Muscle layer of duodenum (tissue), 2 donors: ENCODE data around the gene ZCCHC24.

ENCODE experiments used
- H3K27ac ChIP-seq: one replicate; pipeline ENCODE4 v1.7.0; 2013; ENCODE audit warnings: mild to moderate bottlenecking, low read length
- H3K27me3 ChIP-seq: one replicate; pipeline ENCODE4 v1.7.0; 2013; ENCODE audit warnings: low read depth, mild to moderate bottlenecking, control low read depth, low read length
- H3K36me3 ChIP-seq, 2 donors: one replicate each; pipeline ENCODE4 v1.7.0; 2013; ENCODE audit warnings: low read length in 2 of 2, control low read depth in 1 of 2, mild to moderate bottlenecking in 1 of 2; ENCODE audit not compliant: insufficient read depth in 2 of 2, control insufficient read depth in 1 of 2
- H3K4me1 ChIP-seq, 2 donors: one replicate each; pipeline ENCODE4 v1.7.0; 2013; ENCODE audit warnings: low read length in 2 of 2, mild to moderate bottlenecking in 2 of 2, control low read depth in 1 of 2, moderate library complexity in 1 of 2; ENCODE audit not compliant: insufficient read depth in 2 of 2, control insufficient read depth in 1 of 2
- H3K4me3 ChIP-seq, 2 donors: one replicate each; pipeline ENCODE4 v1.7.0; 2013; ENCODE audit warnings: low read length in 2 of 2, low read depth in 1 of 2, mild to moderate bottlenecking in 1 of 2
- H3K9me3 ChIP-seq, 2 donors: one replicate each; pipeline ENCODE4 v1.7.0; 2013; ENCODE audit warnings: low read length in 2 of 2, control low read depth in 1 of 2, mild to moderate bottlenecking in 1 of 2; ENCODE audit not compliant: control insufficient read depth in 1 of 2
- donor health status: healthy.

Gene ZCCHC24

DNA sequence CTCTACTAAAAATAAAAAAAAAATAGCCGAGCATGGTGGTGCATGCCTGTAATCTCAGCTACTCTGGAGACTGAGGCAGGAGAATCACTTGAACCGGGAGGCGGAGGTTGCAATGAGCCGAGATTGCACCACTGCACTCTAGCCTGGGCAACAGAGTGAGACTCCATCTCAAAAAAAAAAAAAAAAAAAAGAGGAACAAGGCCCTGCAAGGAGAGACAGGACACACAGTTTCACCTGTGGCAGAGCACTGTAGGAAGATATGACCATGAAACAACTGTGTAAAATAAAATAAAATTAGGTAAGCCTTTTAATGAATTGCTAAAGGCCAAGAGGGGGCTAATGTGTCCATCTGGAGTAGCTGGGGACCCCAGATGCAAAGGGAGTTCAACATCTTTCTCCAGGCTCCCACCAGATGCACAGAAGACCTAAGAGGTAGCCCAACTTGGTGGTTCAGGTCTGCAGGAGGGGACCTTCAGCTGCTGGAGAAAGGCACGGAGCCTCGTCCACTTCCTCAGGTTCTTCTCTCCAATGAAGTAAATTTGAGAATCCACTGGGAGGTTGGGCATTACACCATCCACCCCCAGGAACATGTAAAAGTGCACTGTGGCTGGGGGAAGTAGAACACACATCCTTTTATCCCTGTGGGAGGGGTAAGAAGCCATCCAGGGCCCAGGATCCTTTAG, 85.5 kb downstream of the ZCCHC24 start:
- Histone ChIP-seq H3K36me3 (peaks cover 0 to 25% of the 10 kb centered on the region in 2 donors), H3K27me3 (no peaks in the 10 kb centered on the region), H3K27ac (no peak overlapping the region), H3K4me3 (no peak overlapping the region), H3K9me3 (no peaks in the 10 kb centered on the region), H3K4me1 (peaks cover 0 to 5% of the 10 kb centered on the region in 2 donors)

DNA sequence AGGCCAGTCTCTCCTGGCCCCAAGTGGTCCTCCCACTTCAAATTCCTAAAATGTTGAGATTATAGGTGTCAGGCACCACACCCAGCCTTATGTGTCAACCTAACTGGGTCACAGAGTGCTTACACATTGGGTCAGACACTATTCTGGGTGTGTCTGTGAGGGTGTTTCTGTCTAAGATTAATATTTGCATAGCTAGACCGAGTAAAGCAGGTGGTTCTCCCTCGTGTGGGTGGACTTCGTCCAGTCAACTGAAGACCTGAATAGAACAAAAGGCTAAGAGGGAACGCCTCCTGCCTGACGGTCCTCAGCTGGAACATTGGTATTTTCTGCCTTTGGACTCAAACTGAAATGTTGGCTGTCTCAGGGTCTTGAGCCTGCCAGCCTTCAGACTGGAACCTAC, 86.6 kb downstream of the ZCCHC24 start:
- Histone ChIP-seq H3K27me3 (no peaks in the 10 kb centered on the region), H3K4me3 (no peak overlapping the region), H3K36me3 (peaks cover 9 to 36% of the 10 kb centered on the region in 2 donors), H3K27ac (no peak overlapping the region), H3K9me3 (no peaks in the 10 kb centered on the region), H3K4me1 (peaks cover 0 to 5% of the 10 kb centered on the region in 2 donors)

GRCh38 chr10:79357180-79357579, 88.2 kb downstream of the ZCCHC24 start:
- Histone ChIP-seq H3K36me3 (peaks cover 25 to 52% of the 10 kb centered on the region in 2 donors), H3K4me3 (no peak overlapping the region), H3K9me3 (no peaks in the 10 kb centered on the region), H3K27me3 (no peaks in the 10 kb centered on the region), H3K4me1 (peaks cover 0 to 5% of the 10 kb centered on the region in 2 donors), H3K27ac (no peak overlapping the region)

DNA sequence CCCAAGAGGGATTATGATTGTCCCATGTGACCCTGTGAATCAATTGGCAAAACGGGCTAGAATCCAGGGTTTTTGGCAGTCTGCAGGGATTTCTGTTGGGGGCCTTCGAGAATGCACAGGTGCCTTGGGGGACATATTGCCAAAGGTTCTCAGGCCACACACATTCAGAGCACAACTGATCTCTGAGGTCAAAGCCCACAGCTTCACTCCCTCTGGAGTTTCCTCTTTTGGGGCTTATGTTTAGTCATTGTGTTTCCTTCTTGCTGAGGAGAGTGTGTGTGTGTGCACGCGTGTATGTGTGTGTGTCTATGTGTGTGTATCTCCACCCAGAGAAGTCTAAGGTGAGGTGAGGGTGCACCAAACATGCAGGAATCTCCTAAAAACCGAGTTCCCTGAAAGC, 89.3 kb downstream of the ZCCHC24 start:
- peaks cover 34 to 62% of the 10 kb centered on the region in 2 donors for H3K36me3 ChIP-seq

GRCh38 chr10:79355420-79356017, 89.9 kb downstream of the ZCCHC24 start:
- Histone ChIP-seq H3K4me3 (no peak overlapping the region), H3K4me1 (peaks cover 0 to 5% of the 10 kb centered on the region in 2 donors), H3K36me3 (peaks cover 38 to 68% of the 10 kb centered on the region in 2 donors), H3K9me3 (no peaks in the 10 kb centered on the region), H3K27ac (no peak overlapping the region), H3K27me3 (no peaks in the 10 kb centered on the region)

More for the DNA sequence above, 89.3 kb downstream of the ZCCHC24 start:
- H3K27me3 ChIP-seq = no peaks in the 10 kb centered on the region
- no peak overlapping the region for H3K4me3 ChIP-seq
- H3K9me3 ChIP-seq = no peaks in the 10 kb centered on the region
- peaks cover 0 to 5% of the 10 kb centered on the region in 2 donors for H3K4me1 ChIP-seq
- H3K27ac ChIP-seq = no peak overlapping the region

DNA sequence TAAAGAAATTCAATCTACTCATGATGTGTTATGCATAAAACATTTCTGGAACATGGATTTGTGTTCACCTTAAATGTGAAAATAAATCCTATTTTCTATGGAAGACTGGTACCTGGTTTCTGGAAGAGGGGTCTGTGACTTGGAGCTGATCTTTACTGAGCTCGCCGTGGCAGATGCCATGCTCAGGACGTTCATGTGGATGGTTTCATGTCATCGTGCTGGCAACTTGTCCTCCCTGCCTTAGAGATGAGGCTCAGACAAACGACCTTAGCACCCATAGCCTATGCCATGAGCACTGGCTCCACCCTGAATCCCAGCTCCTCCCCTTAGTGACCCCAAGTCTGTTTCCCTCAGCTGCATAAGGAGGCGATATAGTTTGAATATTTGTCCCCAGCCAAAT, 90.8 kb downstream of the ZCCHC24 start:
- Histone ChIP-seq H3K36me3 (peaks cover 48 to 77% of the 10 kb centered on the region in 2 donors), H3K27ac (no peak overlapping the region), H3K4me3 (no peak overlapping the region), H3K9me3 (no peaks in the 10 kb centered on the region), H3K27me3 (no peaks in the 10 kb centered on the region), H3K4me1 (peaks cover 0 to 5% of the 10 kb centered on the region in 2 donors)

GRCh38 chr10:79354141-79354540, 91.3 kb downstream of the ZCCHC24 start:
- Histone ChIP-seq H3K27me3 (no peaks in the 10 kb centered on the region), H3K4me3 (no peak overlapping the region), H3K9me3 (no peaks in the 10 kb centered on the region), H3K36me3 (peaks cover 51 to 80% of the 10 kb centered on the region in 2 donors), H3K27ac (no peak overlapping the region), H3K4me1 (peaks cover 0 to 7% of the 10 kb centered on the region in 2 donors)

GRCh38 chr10:79353726-79354125, 91.7 kb downstream of the ZCCHC24 start:
- no peaks in the 10 kb centered on the region for H3K9me3 ChIP-seq
- no peak overlapping the region for H3K4me3 ChIP-seq
- H3K27ac ChIP-seq = no peak overlapping the region
- no peaks in the 10 kb centered on the region for H3K27me3 ChIP-seq
- peaks cover under 1 to 11% of the 10 kb centered on the region in 2 donors for H3K4me1 ChIP-seq
- peaks cover 51 to 80% of the 10 kb centered on the region in 2 donors for H3K36me3 ChIP-seq

- H3K36me3 ChIP-seq = peaks cover 51 to 80% of the 10 kb centered on the region in 2 donors
Observed at GRCh38 chr10:79353000-79353406, 92.4 kb downstream of the ZCCHC24 start.

DNA sequence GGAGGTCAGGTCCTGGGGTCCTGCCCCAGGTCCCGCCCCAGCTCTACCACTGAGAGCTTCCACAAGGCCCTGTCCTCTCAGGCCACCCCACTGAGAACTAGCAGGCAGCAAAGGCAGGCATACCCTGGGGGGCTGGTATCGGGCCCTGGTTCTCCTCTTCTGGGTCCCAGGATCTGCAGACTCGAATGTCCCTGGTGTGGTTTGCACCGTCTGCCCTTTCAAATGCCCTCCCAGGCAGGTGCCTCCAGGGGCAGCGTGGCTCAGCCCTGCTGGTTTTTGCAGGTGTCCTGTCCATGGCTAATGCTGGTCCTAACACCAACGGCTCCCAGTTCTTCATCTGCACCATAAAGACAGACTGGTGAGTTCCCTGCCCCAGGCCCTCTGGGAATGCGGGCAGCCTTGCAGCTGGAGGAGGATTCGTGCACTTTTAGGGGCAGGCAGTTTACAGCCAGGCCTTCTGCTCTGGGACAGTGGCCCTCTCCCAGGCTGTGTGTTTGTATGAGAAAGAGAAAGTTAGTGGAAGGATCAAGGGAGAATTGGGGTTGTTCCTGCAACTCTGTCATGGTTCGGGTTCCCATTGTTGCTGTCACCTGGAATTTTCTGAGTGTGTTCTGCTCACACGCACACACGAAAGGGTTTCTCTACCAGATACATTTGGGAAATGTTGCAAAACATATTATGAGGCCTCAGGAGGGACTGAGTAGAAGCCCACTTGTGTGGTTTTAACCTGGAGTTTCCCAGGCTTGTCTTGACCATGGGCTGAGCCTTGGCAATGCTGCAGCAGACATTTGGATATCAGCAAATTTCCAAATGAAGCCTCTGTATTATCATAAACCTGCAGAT, 93.2 kb downstream of the ZCCHC24 start:
- Histone ChIP-seq H3K36me3 (peaks cover 51 to 76% of the 10 kb centered on the region in 2 donors), H3K27me3 (no peaks in the 10 kb centered on the region), H3K4me3 (no peak overlapping the region)

More at GRCh38 chr10:79353000-79353406, 92.4 kb downstream of the ZCCHC24 start:
- no peaks in the 10 kb centered on the region for H3K27me3 ChIP-seq
- H3K4me3 ChIP-seq = no peak overlapping the region
- H3K9me3 ChIP-seq = no peaks in the 10 kb centered on the region
- peaks cover 6 to 18% of the 10 kb centered on the region in 2 donors for H3K4me1 ChIP-seq
- no peak overlapping the region for H3K27ac ChIP-seq

DNA sequence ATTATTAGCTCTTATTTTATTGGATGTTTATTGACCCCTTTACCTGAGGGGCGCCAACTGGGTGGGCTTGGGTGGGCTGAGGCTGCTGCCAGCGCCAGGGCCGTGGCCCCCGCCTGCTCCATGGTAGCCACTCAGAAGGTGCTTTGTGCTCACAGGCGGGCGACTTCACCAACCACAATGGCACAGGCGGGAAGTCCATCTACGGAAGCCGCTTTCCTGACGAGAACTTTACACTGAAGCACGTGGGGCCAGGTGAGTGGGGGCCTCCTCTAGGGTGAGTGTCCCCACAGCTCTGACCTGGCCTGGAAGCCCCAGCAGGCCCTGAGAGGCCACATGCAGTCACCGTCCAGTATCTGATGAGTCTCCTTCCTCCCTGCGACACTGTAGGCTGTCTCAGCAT, 94.1 kb downstream of the ZCCHC24 start:
- Histone ChIP-seq H3K27me3 (no peaks in the 10 kb centered on the region), H3K4me3 (no peak overlapping the region), H3K9me3 (no peaks in the 10 kb centered on the region), H3K4me1 (peaks cover 6 to 25% of the 10 kb centered on the region in 2 donors), H3K27ac (no peak overlapping the region), H3K36me3 (peaks cover 51 to 69% of the 10 kb centered on the region in 2 donors)

More for the DNA sequence above, 93.2 kb downstream of the ZCCHC24 start:
- Histone ChIP-seq H3K4me1 (peaks cover 6 to 18% of the 10 kb centered on the region in 2 donors), H3K27ac (no peak overlapping the region), H3K9me3 (no peaks in the 10 kb centered on the region)
